DOHH2 (cell line): Measurements from ENCODE around the gene PLSCR4.

Experiments
- H3F3A ChIP-seq: fragments of 200-600 bp; sonication (generic), shearing (Covaris generic); 2 replicates; pipeline ENCODE4 v1.6.0; 2016; ENCODE audit warnings: antibody characterized with exemption, mild to moderate bottlenecking; ENCODE audit not compliant: control insufficient read depth, insufficient read depth
- H3K27ac ChIP-seq: fragments of 200-600 bp; sonication (generic); 2 replicates; pipeline ENCODE4 v1.5.1; 2014; ENCODE audit warnings: low read depth, mild to moderate bottlenecking, low read length, moderate library complexity
- H3K27me3 ChIP-seq: fragments of 200-600 bp; sonication (generic); 2 replicates; pipeline ENCODE4 v1.6.1; 2014; ENCODE audit warnings: mild to moderate bottlenecking, low read length, mixed read lengths; ENCODE audit not compliant: control insufficient read depth
- H3K36me3 ChIP-seq: fragments of 200-600 bp; sonication (generic); 2 replicates; pipeline ENCODE4 v1.6.1; 2014; ENCODE audit warnings: mild to moderate bottlenecking, low read length, moderate library complexity, mixed read lengths; ENCODE audit not compliant: control insufficient read depth
- H3K4me1 ChIP-seq: fragments of 200-600 bp; sonication (generic); 2 replicates; pipeline ENCODE4 v1.6.1; 2014; ENCODE audit warnings: mild to moderate bottlenecking, low read length, mixed read lengths; ENCODE audit not compliant: control insufficient read depth
- H3K4me2 ChIP-seq: fragments of 200-600 bp; sonication (generic); 2 replicates; pipeline ENCODE4 v1.6.0; 2014; ENCODE audit warnings: mild to moderate bottlenecking, low read length, moderate library complexity
- H3K4me3 ChIP-seq: fragments of 200-600 bp; sonication (generic); 2 replicates; pipeline ENCODE4 v1.5.1; 2014; ENCODE audit warnings: mild to moderate bottlenecking, low read length, mixed read lengths
- H3K79me2 ChIP-seq: fragments of 200-600 bp; sonication (generic); 2 replicates; pipeline ENCODE4 v1.6.1; 2014; ENCODE audit warnings: mild to moderate bottlenecking, low read length, mixed read lengths; ENCODE audit not compliant: control insufficient read depth
- H3K9me2 ChIP-seq: fragments of 200-600 bp; sonication (generic); replicated peaks from 2 replicates; pipeline ENCODE4 v1.6.1; 2014; ENCODE audit warnings: mild to moderate bottlenecking, low read length, mixed read lengths; ENCODE audit not compliant: control insufficient read depth
- H3K9me3 ChIP-seq: fragments of 200-600 bp; sonication (generic); 2 replicates; pipeline ENCODE4 v1.6.1; 2014; ENCODE audit warnings: antibody characterized with exemption, low read length, mixed read lengths; ENCODE audit not compliant: control insufficient read depth, insufficient read depth
- H4K20me1 ChIP-seq: fragments of 200-600 bp; sonication (generic); 2 replicates; pipeline ENCODE4 v1.6.0; 2014; ENCODE audit warnings: low read depth, mild to moderate bottlenecking, antibody characterized with exemption, low read length, moderate library complexity; ENCODE audit not compliant: control insufficient read depth, insufficient read depth
- CTCF ChIP-seq: fragments of 200-600 bp; sonication (generic); IDR thresholded peaks from one replicate; pipeline ENCODE4 v1.5.1; 2014; ENCODE audit warnings: antibody characterized with exemption, mild to moderate bottlenecking, low read depth, low read length; ENCODE audit not compliant: poor library complexity, severe bottlenecking
- EZH2phosphoT487 ChIP-seq: fragments of 200-600 bp; sonication (generic); IDR thresholded peaks from 2 replicates; pipeline ENCODE4 v1.6.1; 2017; ENCODE audit warnings: borderline replicate concordance, mild to moderate bottlenecking, antibody characterized with exemption, low read length, moderate library complexity, mixed read lengths

The PLSCR4 gene

GRCh38 chr3:146159037-146159436 is 91.9 kb downstream of the PLSCR4 start:
- no peaks in the 10 kb centered on the region for H3K79me2 ChIP-seq
- no peaks in the 10 kb centered on the region for H3F3A ChIP-seq
- no peak for TF ChIP-seq CTCF
- no peak for TF ChIP-seq EZH2phosphoT487
- H3K9me2 ChIP-seq = no peaks in the 10 kb centered on the region
- no peaks in the 10 kb centered on the region for H3K27me3 ChIP-seq
- H3K4me2 ChIP-seq = no peak overlapping the region
- H4K20me1 ChIP-seq = no peaks in the 10 kb centered on the region
- no peak overlapping the region for H3K4me3 ChIP-seq
- H3K9me3 ChIP-seq = no peaks in the 10 kb centered on the region
- no peak overlapping the region for H3K27ac ChIP-seq
- no peaks in the 10 kb centered on the region for H3K36me3 ChIP-seq
- no peaks in the 10 kb centered on the region for H3K4me1 ChIP-seq

DNA sequence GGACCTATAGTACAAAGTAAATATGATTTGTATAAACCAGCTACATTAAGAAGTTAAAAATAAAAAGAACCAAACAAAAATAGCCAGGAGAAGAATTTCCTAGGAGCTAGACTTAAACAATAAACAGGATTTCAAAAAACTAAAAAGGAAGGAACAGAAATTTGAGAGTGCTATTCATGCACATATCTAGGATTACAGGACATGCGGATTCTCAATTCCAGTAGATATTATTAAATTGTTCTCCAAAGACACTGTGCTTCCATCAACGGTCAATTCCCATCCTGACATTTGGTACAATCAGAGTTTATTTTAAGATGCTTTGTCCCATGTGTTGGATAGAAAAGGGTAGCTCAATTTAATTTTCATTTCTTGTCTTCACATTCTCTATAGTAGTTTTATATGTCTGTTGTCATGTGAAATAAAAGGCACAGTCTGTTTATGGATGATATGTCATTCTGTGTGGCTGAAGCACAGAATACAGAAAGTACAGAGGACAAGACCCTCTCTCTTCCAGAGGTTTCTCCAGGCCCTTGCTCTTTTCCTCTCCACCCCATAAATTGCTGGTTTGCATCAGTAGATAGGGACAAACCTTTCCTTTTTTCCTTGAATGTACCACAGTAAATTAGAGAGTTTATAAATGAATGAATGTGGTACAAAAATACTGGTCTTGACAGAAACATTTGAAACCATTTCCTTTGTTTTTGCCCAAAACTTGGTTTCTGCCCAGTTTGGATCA is 93.4 kb downstream of the PLSCR4 start:
- Histone ChIP-seq H3K4me3 (no peak overlapping the region), H3K27ac (no peak overlapping the region)
- TF ChIP-seq EZH2phosphoT487 (no peak), CTCF (no peak)

DNA sequence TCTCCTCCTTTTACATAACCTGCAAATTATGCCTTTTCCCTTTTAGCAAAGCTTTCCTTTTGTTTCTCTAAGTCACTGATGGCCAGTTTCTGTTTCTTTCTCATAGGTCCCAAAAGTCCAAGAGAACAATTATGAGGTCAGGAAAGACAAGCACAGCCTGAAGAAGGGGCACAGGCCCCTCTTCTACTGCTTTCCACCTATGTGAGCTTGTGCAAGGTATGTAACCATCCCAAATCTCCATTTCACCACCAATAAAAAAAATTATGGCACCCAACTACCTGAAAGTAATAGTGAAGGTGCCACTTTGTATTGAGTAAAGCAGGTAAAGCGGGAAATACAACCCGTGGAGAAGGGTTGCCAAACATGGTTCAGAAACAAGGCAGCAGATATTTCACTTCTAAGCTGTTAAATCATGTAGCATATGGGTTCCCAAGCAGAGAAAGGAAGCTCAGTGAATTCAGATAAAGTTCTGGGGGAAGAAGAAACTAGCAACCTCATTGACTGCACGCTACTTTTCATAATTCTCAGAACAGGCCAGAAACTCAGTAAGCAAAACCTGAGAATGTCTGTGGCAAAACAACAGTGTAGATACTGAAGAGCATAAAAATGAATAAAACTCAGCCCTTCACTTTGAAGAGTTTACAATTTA is 94.1 kb downstream of the PLSCR4 start:
- TF ChIP-seq CTCF (no peak), EZH2phosphoT487 (no peak)
- Histone ChIP-seq H3K9me3 (no peaks in the 10 kb centered on the region), H3K36me3 (no peaks in the 10 kb centered on the region), H3K27ac (no peak overlapping the region), H3K27me3 (no peaks in the 10 kb centered on the region), H3K4me3 (no peak overlapping the region), H4K20me1 (no peaks in the 10 kb centered on the region), H3K79me2 (no peaks in the 10 kb centered on the region), H3F3A (no peaks in the 10 kb centered on the region), H3K4me1 (no peaks in the 10 kb centered on the region), H3K4me2 (no peak overlapping the region), H3K9me2 (no peaks in the 10 kb centered on the region)

More for the DNA sequence above, 93.4 kb downstream of the PLSCR4 start:
- Histone ChIP-seq H3F3A (no peaks in the 10 kb centered on the region), H4K20me1 (no peaks in the 10 kb centered on the region), H3K9me2 (no peaks in the 10 kb centered on the region), H3K36me3 (no peaks in the 10 kb centered on the region), H3K9me3 (no peaks in the 10 kb centered on the region), H3K4me2 (no peak overlapping the region), H3K4me1 (no peaks in the 10 kb centered on the region), H3K79me2 (no peaks in the 10 kb centered on the region), H3K27me3 (no peaks in the 10 kb centered on the region)
